Pancreas (tissue), 10 donors: ENCODE data around the gene PLEK2. TPM values are rescaled to one million over a fixed set of nuclear protein-coding genes. Genes with fewer than 3 reads are reported as not detected.

Experiments used
- ATAC-seq, 4 donors: fragments of 200-7000 bp; cut with Tn5 transposase; one replicate each; pipeline versions ENCODE4 v1.8.0 to v1.9.1; 2020; ENCODE audit warnings: mild to moderate bottlenecking in 4 of 4, moderate library complexity in 4 of 4
- DNase-seq, 6 donors: peaks; one replicate each; pipeline ENCODE4 v3.0.0-alpha.2; 2020
- FAIRE-seq: peaks from 2 replicates; lab custom pipeline; 2012; peaks lifted over from hg19 to GRCh38; lab: Jason Lieb, UNC
- H3K27ac ChIP-seq, 4 donors: fragments of 200-600 bp; sonication (generic); 1 replicate in 3 of 4; 2 replicates in 1 of 4; pipeline versions ENCODE4 v1.5.0 to v1.8.0; 2020
- H3K27me3 ChIP-seq, 4 donors: fragments of 200-600 bp; one replicate each; pipeline ENCODE4 v1.8.0; 2021
- H3K36me3 ChIP-seq, 3 donors: fragments of 200-600 bp; sonication (generic) in 1 of 3; one replicate each; pipeline versions ENCODE4 v1.5.0 to v1.8.0; 2020 to 2021
- H3K4me1 ChIP-seq, 3 donors: fragments of 200-600 bp; one replicate each; pipeline ENCODE4 v1.8.0; 2021
- H3K4me3 ChIP-seq, 4 donors: fragments of 200-600 bp; sonication (generic) in 2 of 4; one replicate each; pipeline versions ENCODE4 v1.5.0 to v1.8.0; 2020 to 2021
- H3K9me3 ChIP-seq, 4 donors: fragments of 200-600 bp; one replicate each; pipeline ENCODE4 v1.8.0; 2021
- WGBS, 2 donors: extraction: QIAGEN DNeasy Blood & Tissue Kit; methylation state at CpG; one replicate each; pipeline ENCODE4 v1.1.7; 2013; 5-methylcytosine and 5-hydroxymethylcytosine counted together
- intact Hi-C, 3 donors: fragments of 100-400 bp; cut with DNase I; formaldehyde crosslinking; loops; one replicate each; pipeline versions ENCODE4 v1.11.1 to v1.14.2; 2022
- polyA plus RNA-seq, 2 donors: library from polyadenylated mRNA; stranded (reverse); fragments of 200-250 nt; gene quantifications; one replicate each; pipeline ENCODE4 v1.2.3, GENCODE V29; 2013
- total RNA-seq, 6 donors: library from RNA; stranded (reverse); fragmentation: NEBNext Ultra II Directional in 4 of 6; extraction: Animal tissue kit (Norgen Biotek cat#: 25700) in 4 of 6; gene quantifications; one replicate each; pipeline versions ENCODE4 v1.2.1 to v1.2.4, GENCODE V29; 2021 to 2023
- TF ChIP-seq, protein P1 (sequence below), 4 donors: fragments of 200-600 bp; sonication (generic) in 3 of 4; IDR thresholded peaks; one replicate each; pipeline versions ENCODE4 v1.5.0 to v1.8.0; 2021; ENCODE audit warnings: antibody characterized with exemption in 4 of 4
- donor health status: healthy with polysubstance abuse.
- donor health status: DM: no; HTN: no; CAD: no; lungs with moderate emphysema.
- donor health status: DM: no; HTN: no; CAD: no.
- donor health status: control.
- donor health status: control.
- donor health status: Bipolar disorder and iron deficiency.
- donor health status: DM: yes; HTN: yes; CAD: no.
- donor health status: DM: no; HTN: no; CAD: no.
- donor health status: DM: no; HTN: no; CAD: no.
- donor health status: DM: yes; HTN: yes; CAD: no.

PLEK2 gene
- total and polyA plus RNA-seq, 8 donors: 4.0 to 9.9 (median 6.6) TPM

DNA sequence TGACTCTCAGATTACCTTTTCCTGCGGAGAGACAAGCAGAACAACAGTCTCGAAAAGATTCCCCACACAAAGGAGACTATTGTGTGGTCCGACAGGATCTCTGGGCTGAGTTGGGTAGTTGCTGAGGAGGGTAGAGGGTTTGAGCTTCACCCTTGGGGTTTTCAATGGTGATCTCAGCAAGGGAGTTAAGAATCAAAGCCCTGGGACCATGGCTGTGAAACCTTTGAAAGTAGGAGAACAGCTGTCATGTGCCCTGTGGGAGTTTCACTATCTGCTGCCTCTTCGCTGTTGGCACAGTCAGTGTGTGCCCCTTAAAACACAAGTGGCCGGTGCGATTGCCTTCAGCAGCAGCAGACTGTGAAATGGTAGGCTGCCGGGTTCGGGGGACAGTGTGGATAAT is 14.2 kb upstream of the PLEK2 start:
- FAIRE-seq (no peak), DNase-seq (peak in 1 of 6 donors; percentile 36), ATAC-seq (no peak)
- Histone ChIP-seq H3K27me3 (no peaks in the 10 kb centered on the region), H3K27ac (no peak overlapping the region), H3K36me3 (no peaks in the 10 kb centered on the region), H3K9me3 (no peaks in the 10 kb centered on the region), H3K4me3 (no peak overlapping the region), H3K4me1 (peaks cover 0 to 5% (median 0%) of the 10 kb centered on the region in 3 donors)
- WGBS, 2 donors: 67 to 79% methylated on average over 8 of the region's 8 CpGs
- intact Hi-C loops: loop anchor here in 2 of 3 donors (5.0 to 10.0 kb wide), 2 partner anchors 146 to 149 kb away; no protein-coding TSS in a partner anchor
- TF ChIP-seq, protein P1, sequence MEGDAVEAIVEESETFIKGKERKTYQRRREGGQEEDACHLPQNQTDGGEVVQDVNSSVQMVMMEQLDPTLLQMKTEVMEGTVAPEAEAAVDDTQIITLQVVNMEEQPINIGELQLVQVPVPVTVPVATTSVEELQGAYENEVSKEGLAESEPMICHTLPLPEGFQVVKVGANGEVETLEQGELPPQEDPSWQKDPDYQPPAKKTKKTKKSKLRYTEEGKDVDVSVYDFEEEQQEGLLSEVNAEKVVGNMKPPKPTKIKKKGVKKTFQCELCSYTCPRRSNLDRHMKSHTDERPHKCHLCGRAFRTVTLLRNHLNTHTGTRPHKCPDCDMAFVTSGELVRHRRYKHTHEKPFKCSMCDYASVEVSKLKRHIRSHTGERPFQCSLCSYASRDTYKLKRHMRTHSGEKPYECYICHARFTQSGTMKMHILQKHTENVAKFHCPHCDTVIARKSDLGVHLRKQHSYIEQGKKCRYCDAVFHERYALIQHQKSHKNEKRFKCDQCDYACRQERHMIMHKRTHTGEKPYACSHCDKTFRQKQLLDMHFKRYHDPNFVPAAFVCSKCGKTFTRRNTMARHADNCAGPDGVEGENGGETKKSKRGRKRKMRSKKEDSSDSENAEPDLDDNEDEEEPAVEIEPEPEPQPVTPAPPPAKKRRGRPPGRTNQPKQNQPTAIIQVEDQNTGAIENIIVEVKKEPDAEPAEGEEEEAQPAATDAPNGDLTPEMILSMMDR (IDR thresholded peaks at IDR 0.05): no peak

DNA sequence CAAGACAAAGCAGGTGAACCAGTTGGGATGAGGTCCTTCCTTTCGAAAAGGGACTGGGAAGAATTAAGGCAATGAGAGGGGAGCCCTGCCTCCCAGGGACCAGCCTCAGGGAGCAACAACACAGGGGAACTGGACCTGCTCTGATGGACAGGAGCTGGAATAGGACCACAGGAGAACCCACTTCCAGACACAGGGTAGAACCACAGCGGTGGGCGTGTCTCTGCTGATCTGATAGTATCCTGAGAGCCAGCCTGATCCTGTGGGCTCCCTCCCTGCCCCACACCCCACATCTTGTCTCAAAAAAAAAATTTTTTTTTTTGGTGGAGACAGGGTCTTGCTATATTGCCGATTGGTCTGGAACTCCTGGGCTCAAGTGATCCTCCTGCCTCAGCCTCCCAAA is 13.6 kb upstream of the PLEK2 start:
- ATAC-seq (no peak), DNase-seq (peak in 1 of 6 donors; percentile 30), FAIRE-seq (no peak)
- Histone ChIP-seq H3K27ac (no peak overlapping the region), H3K4me1 (peaks cover 0 to 5% (median 0%) of the 10 kb centered on the region in 3 donors), H3K9me3 (no peaks in the 10 kb centered on the region), H3K27me3 (no peaks in the 10 kb centered on the region), H3K4me3 (no peak overlapping the region), H3K36me3 (no peaks in the 10 kb centered on the region)
- TF ChIP-seq, protein P1 (IDR thresholded peaks at IDR 0.05): no peak
- 77 to 81% methylated on average over 4 of the region's 4 CpGs for WGBS, 2 donors
- intact Hi-C loops: loop anchor here in 2 of 3 donors (5.0 to 10.0 kb wide), 2 partner anchors 147 to 149 kb away; no protein-coding TSS in a partner anchor

DNA sequence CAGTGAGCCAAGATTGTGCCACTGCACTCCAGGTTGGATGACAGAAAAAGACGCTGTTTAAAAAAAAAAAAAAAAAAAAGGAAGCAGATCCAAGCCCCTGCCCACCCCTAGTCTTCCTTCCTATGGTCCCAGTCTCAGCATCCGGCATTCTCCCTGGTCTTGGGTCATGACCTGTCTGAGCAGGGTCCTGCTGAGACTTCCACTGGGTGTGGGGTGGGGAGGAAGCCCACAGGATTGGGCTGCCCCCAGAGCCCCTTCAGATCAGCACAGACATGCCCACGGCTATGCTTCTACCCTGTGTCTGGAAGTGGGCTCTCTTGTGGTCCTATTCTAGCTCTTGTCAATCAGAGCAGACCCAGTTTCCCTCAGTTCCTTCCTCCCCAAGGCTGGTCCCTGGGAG is 12.6 kb upstream of the PLEK2 start:
- DNase-seq: peak in 1 of 6 donors; percentile 14
- no peaks in the 10 kb centered on the region for H3K36me3 ChIP-seq
- ATAC-seq: no peak
- H3K27me3 ChIP-seq: no peaks in the 10 kb centered on the region
- intact Hi-C loops: loop anchor here in 1 of 3 donors (10.0 kb wide), 1 partner anchor 150 kb away; no protein-coding TSS in a partner anchor
- no peak overlapping the region for H3K4me3 ChIP-seq
- no peak for FAIRE-seq
- 63 to 79% methylated on average over 3 of the region's 3 CpGs for WGBS, 2 donors
- no peak overlapping the region for H3K27ac ChIP-seq
- no peaks in the 10 kb centered on the region for H3K9me3 ChIP-seq
- H3K4me1 ChIP-seq: peaks cover 0 to 5% (median 0%) of the 10 kb centered on the region in 3 donors
- TF ChIP-seq, protein P1 (IDR thresholded peaks at IDR 0.05): no peak

DNA sequence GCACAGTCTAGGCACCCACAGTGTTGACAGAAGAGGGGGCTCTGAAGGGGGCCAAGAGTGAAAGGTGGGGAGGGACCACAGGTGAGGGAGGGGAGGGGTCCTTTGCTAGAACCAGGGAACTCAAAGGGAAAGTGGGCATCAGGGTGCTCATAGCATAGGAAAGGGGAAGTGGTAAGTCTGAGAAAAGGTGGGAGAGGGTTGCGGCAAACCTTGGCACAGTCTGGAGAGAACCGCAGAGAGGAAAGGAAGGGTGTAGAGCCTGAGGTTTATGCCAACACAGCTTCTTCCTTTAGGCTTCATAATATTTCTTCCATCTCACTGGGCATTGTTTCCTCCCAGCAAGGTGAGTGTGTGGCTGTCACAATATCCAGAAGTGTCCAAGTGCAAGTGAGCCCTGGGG is 11.5 kb upstream of the PLEK2 start:
- Histone ChIP-seq H3K9me3 (no peaks in the 10 kb centered on the region), H3K4me3 (no peak overlapping the region), H3K4me1 (peaks cover 0 to 5% (median 0%) of the 10 kb centered on the region in 3 donors), H3K27ac (no peak overlapping the region), H3K27me3 (no peaks in the 10 kb centered on the region), H3K36me3 (no peaks in the 10 kb centered on the region)
- TF ChIP-seq, protein P1 (IDR thresholded peaks at IDR 0.05): no peak
- intact Hi-C loops: loop anchor here in 1 of 3 donors (10.0 kb wide), 1 partner anchor 151 kb away; no protein-coding TSS in a partner anchor
- FAIRE-seq: no peak
- no peak for ATAC-seq
- WGBS, 2 donors: 81 to 92% methylated on average over 2 of the region's 2 CpGs
- peak in 1 of 6 donors; percentile 9 for DNase-seq
